Keratinocyte (primary cell): ENCODE data around the gene RRAGD. TPM values are rescaled to one million over a fixed set of nuclear protein-coding genes. Genes with fewer than 3 reads are reported as not detected.

ENCODE experiments used
- DNase-seq: peaks from one replicate; pipeline ENCODE4 v3.0.0-alpha.2; 2011; ENCODE audit warnings: low read depth, missing footprints, low spot score
- FAIRE-seq: peaks from 2 replicates; lab custom pipeline; 2011; peaks lifted over from hg19 to GRCh38; lab: Jason Lieb, UNC
- H2AFZ ChIP-seq: 2 replicates; pipeline ENCODE4 v1.6.0; 2012; ENCODE audit warnings: low read length, control low read depth, inconsistent platforms; ENCODE audit not compliant: control insufficient read depth
- H3K27ac ChIP-seq: 2 replicates; pipeline ENCODE4 v1.5.1; 2011; ENCODE audit warnings: low read length; ENCODE audit not compliant: control insufficient read depth, insufficient read depth
- H3K27me3 ChIP-seq: 3 replicates; pipeline ENCODE4 v1.6.0; 2011; ENCODE audit warnings: low read length; ENCODE audit not compliant: control insufficient read depth, insufficient read depth; ENCODE audit errors: extremely low read depth
- H3K36me3 ChIP-seq, 2 experiments: 2 replicates in 1 of 2; 3 replicates in 1 of 2; pipeline ENCODE4 v1.5.1; 2011; ENCODE audit warnings: low read length in 2 of 2, mild to moderate bottlenecking in 1 of 2; ENCODE audit not compliant: control insufficient read depth in 2 of 2, insufficient read depth in 2 of 2; ENCODE audit errors: extremely low read depth in 1 of 2
- H3K4me1 ChIP-seq: 3 replicates; pipeline ENCODE4 v1.5.1; 2011; ENCODE audit warnings: low read length; ENCODE audit not compliant: control insufficient read depth, insufficient read depth; ENCODE audit errors: extremely low read depth
- H3K4me2 ChIP-seq: 3 replicates; pipeline ENCODE4 v1.6.0; 2011; ENCODE audit warnings: low read depth, low read length; ENCODE audit not compliant: control insufficient read depth, insufficient read depth; ENCODE audit errors: extremely low read depth
- H3K4me3 ChIP-seq, 3 experiments: fragments of 200-600 bp in 1 of 3; sonication (generic) in 1 of 3; 2 replicates in 2 of 3; 3 replicates in 1 of 3; pipeline ENCODE4 v1.5.1; 2011 to 2016; ENCODE audit warnings: low read length in 3 of 3, mild to moderate bottlenecking in 3 of 3, control low read depth in 2 of 3, inconsistent platforms in 1 of 3, low read depth in 1 of 3, mixed read lengths in 1 of 3, mixed run types in 1 of 3, moderate library complexity in 1 of 3; ENCODE audit not compliant: control insufficient read depth in 2 of 3, insufficient read depth in 2 of 3; ENCODE audit errors: extremely low read depth in 1 of 3
- H3K79me2 ChIP-seq: 2 replicates; pipeline ENCODE4 v1.6.0; 2012; ENCODE audit warnings: low read length; ENCODE audit not compliant: control insufficient read depth, insufficient read depth
- H3K9ac ChIP-seq: 3 replicates; pipeline ENCODE4 v1.6.0; 2011; ENCODE audit warnings: low read length; ENCODE audit not compliant: control insufficient read depth, insufficient read depth; ENCODE audit errors: extremely low read depth
- H3K9me1 ChIP-seq: 3 replicates; pipeline ENCODE4 v1.6.0; 2011; ENCODE audit warnings: low read length; ENCODE audit not compliant: control insufficient read depth, insufficient read depth; ENCODE audit errors: extremely low read depth
- H3K9me3 ChIP-seq: 2 replicates; pipeline ENCODE4 v1.5.1; 2012; ENCODE audit warnings: low read depth, low read length; ENCODE audit not compliant: control insufficient read depth
- H4K20me1 ChIP-seq: 3 replicates; pipeline ENCODE4 v1.6.0; 2011; ENCODE audit warnings: low read length; ENCODE audit not compliant: control insufficient read depth, insufficient read depth; ENCODE audit errors: extremely low read depth
- CTCF ChIP-seq, 3 experiments: IDR thresholded peaks in 1 of 3; conservative IDR thresholded peaks in 1 of 3; optimal IDR thresholded peaks in 1 of 3; 2 replicates in 2 of 3; 3 replicates in 1 of 3; pipeline versions ENCODE3 to v1.5.1; 2011; ENCODE audit warnings: low read length in 3 of 3, mild to moderate bottlenecking in 3 of 3, moderate library complexity in 2 of 3, control low read depth in 1 of 3, inconsistent platforms in 1 of 3; ENCODE audit not compliant: insufficient read depth in 2 of 3; ENCODE audit errors: extremely low read depth in 1 of 3
- EZH2 ChIP-seq: IDR thresholded peaks from one replicate; pipeline ENCODE4 v1.6.1; 2012; ENCODE audit warnings: inconsistent platforms, mild to moderate bottlenecking, low read length, moderate library complexity
- dilution Hi-C: fragments of 300-500 bp; cut with MboI; formaldehyde crosslinking; loops from one replicate; pipeline ENCODE4 v1.7.0; 2020; ENCODE audit warnings: low sequenced_read_pairs; ENCODE audit not compliant: extremely low pct_ligation_motif_present
- polyA plus RNA-seq, 5 experiments: library from polyadenylated mRNA; depleted of rRNA in 3 of 5; stranded (reverse) in 3 of 5; stranded (forward) in 1 of 5; unstranded in 1 of 5; fragments of >200 nt; gene quantifications; 1 replicate in 1 of 5; 2 replicates in 3 of 5; 3 replicates in 1 of 5; pipeline versions ENCODE4 v1.2.1 to v1.2.3, GENCODE V29; 2011 to 2012; ENCODE audit warnings: missing spikeins in 2 of 5, low read depth in 1 of 5, low replicate concordance in 1 of 5

Gene RRAGD
- polyA plus RNA-seq, 1 donor (not counting 4 experiments of a cell fraction or from before 2014, with no cell fraction given): 0.18 TPM

DNA sequence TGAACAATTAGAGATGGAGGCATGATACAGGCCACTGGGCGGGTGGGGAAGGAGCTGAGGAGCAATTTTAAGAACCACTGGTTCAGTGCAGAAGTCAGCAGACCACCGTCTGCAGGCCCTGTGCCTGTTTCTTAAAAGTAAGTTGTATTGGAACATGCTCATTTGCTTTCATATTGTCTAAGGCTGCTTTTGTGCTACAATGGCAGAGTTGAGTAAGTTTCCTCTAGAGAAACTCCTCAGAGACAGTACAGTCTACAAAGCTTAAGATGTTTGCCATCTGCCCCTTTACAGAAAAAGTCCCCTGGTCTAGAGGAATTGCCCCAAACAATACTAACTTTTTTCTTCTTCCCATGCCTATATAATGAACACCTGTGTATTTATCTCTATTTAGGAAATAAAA is 31.0 kb downstream of the RRAGD start:
- Histone ChIP-seq H3K9me1 (no peaks in the 10 kb centered on the region), H3K27ac (no peak overlapping the region), H4K20me1 (no peaks in the 10 kb centered on the region), H3K79me2 (no peaks in the 10 kb centered on the region), H3K27me3 (no peaks in the 10 kb centered on the region), H3K4me3 (no peak overlapping the region), H3K9ac (no peak overlapping the region), H3K36me3 (no peaks in the 10 kb centered on the region), H3K4me2 (no peak overlapping the region), H3K9me3 (no peaks in the 10 kb centered on the region), H2AFZ (no peak overlapping the region), H3K4me1 (peaks cover 9% of the 10 kb centered on the region)
- FAIRE-seq: no peak
- DNase-seq: no peak
- dilution Hi-C loops: no loop called here
- TF ChIP-seq EZH2 (no peak), CTCF (optimal IDR thresholded peaks at IDR 0.05 in 1 of 3, IDR thresholded peaks at IDR 0.05 in 1 of 3, conservative IDR thresholded peaks at IDR 0.05 in 1 of 3; ENCODE audit: extremely low read depth in 1 of 3, insufficient read depth in 2 of 3, low read length in 3 of 3) (no peak)

DNA sequence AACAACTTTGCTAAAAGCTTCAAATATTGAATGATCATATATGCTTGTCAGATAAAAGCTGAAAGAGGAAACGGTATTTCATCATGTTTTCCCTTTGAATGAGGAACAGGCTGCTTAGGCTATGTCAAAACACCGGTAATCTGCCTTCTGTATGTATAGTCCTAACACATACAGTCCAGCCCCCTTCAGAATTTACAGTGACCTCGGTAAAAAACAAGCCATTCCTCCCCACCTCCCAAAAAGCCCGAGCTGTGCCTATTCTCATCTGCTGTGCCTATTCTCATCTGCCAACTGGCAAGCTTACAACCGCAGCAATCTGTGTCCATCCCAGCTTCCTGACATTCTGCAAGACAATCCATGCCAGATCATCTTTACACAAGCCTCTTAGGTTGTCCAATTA is 32.8 kb downstream of the RRAGD start:
- no peaks in the 10 kb centered on the region for H3K9me1 ChIP-seq
- no peaks in the 10 kb centered on the region for H3K9me3 ChIP-seq
- H2AFZ ChIP-seq: no peak overlapping the region
- no peak for DNase-seq
- no peak overlapping the region for H3K27ac ChIP-seq
- FAIRE-seq: no peak
- H3K4me3 ChIP-seq: no peak overlapping the region
- H3K79me2 ChIP-seq: no peaks in the 10 kb centered on the region
- H4K20me1 ChIP-seq: no peaks in the 10 kb centered on the region
- TF ChIP-seq EZH2 (no peak), CTCF (optimal IDR thresholded peaks at IDR 0.05 in 1 of 3, IDR thresholded peaks at IDR 0.05 in 1 of 3, conservative IDR thresholded peaks at IDR 0.05 in 1 of 3; ENCODE audit: extremely low read depth in 1 of 3, insufficient read depth in 2 of 3, low read length in 3 of 3) (no peak)
- no peaks in the 10 kb centered on the region for H3K27me3 ChIP-seq
- dilution Hi-C loops: no loop called here
- no peak overlapping the region for H3K4me2 ChIP-seq
- H3K4me1 ChIP-seq: no peaks in the 10 kb centered on the region
- H3K36me3 ChIP-seq: no peaks in the 10 kb centered on the region
- no peak overlapping the region for H3K9ac ChIP-seq
